PC-3 (cell line): ENCODE results near the gene MUS81.
A peak's percentile ranks its signal among the peaks of the same experiment; 100 is the strongest.

ENCODE experiments used
- CTCF ChIP-seq: fragments of 300-600 bp; sonication (generic); conservative IDR thresholded peaks from 2 replicates; pipeline ENCODE4 v1.5.1; 2017; ENCODE audit warnings: antibody characterized with exemption, low read depth, mild to moderate bottlenecking, low read length
- EZH2 ChIP-seq: fragments of 300-600 bp; sonication (generic); IDR thresholded peaks from one replicate; pipeline ENCODE4 v1.6.1; 2017; ENCODE audit warnings: antibody characterized with exemption, mild to moderate bottlenecking, low read length; ENCODE audit not compliant: unreplicated experiment
- EZH2phosphoT487 ChIP-seq: fragments of 300-600 bp; sonication (generic); IDR thresholded peaks from 2 replicates; pipeline ENCODE4 v1.6.1; 2018; ENCODE audit warnings: mild to moderate bottlenecking, antibody characterized with exemption, low read length, borderline replicate concordance

- TF ChIP-seq EZH2 (no peak), CTCF (peak; percentile 31; the same call in 1 of the 2 replicates), EZH2phosphoT487 (peak; percentile 99)
These were observed 30.3 kb downstream of the MUS81 start, which contains the start of gene CCDC85B for GRCh38 chr11:65890324-65891218.
